ENCODE data around the gene NAPEPLD.
"Not testable (repeated sequence)": the region's sequence is repeated elsewhere in the genome, so short reads cannot be mapped to it uniquely, and the experiment has no call there.

Gene NAPEPLD

GRCh38 chr7:103148994-103149807, at the start of gene NAPEPLD:
Gene NAPEPLD, minus strand, starts transcription at chr7:103149099. Its CDS starts 20,323 bp downstream, at chr7:103128776.
- peak; percentile 68 to 93 for DNase-seq (ENCODE audit: low read depth in 1 of 2, low spot score in 1 of 2)
- no peak for TF ChIP-seq JUND (IDR thresholded peaks at IDR 0.05; ENCODE audit: low read depth)
- in situ Hi-C loops (cut with HindIII; ENCODE audit: low pct_unique_long_range_greater_than_20kb, low sequenced_read_pairs), result no loop called here

GRCh38 chr7:103198079-103198478, 49.2 kb upstream of the NAPEPLD start:
- DNase-seq (ENCODE audit: low read depth in 1 of 2, low spot score in 1 of 2); in situ Hi-C loops (cut with HindIII; ENCODE audit: low pct_unique_long_range_greater_than_20kb, low sequenced_read_pairs): not testable (repeated sequence)

- DNase-seq (ENCODE audit: low read depth in 1 of 2, low spot score in 1 of 2); in situ Hi-C loops (cut with HindIII; ENCODE audit: low pct_unique_long_range_greater_than_20kb, low sequenced_read_pairs): not testable (repeated sequence)
These were observed 46.5 kb upstream of the NAPEPLD start for GRCh38 chr7:103195364-103195763.

- DNase-seq (ENCODE audit: low read depth in 1 of 2, low spot score in 1 of 2); in situ Hi-C loops (cut with HindIII; ENCODE audit: low pct_unique_long_range_greater_than_20kb, low sequenced_read_pairs): not testable (repeated sequence)
These were observed 23.7 kb upstream of the NAPEPLD start for GRCh38 chr7:103172415-103173146.

GRCh38 chr7:103171695-103172414, 23.0 kb upstream of the NAPEPLD start:
- in situ Hi-C loops (cut with HindIII; ENCODE audit: low pct_unique_long_range_greater_than_20kb, low sequenced_read_pairs); DNase-seq (ENCODE audit: low read depth in 1 of 2, low spot score in 1 of 2): not testable (repeated sequence)

- in situ Hi-C loops (cut with HindIII; ENCODE audit: low pct_unique_long_range_greater_than_20kb, low sequenced_read_pairs); DNase-seq (ENCODE audit: low read depth in 1 of 2, low spot score in 1 of 2): not testable (repeated sequence)
These were observed 18.1 kb upstream of the NAPEPLD start for GRCh38 chr7:103166921-103167544.

- in situ Hi-C loops (cut with HindIII; ENCODE audit: low pct_unique_long_range_greater_than_20kb, low sequenced_read_pairs), result not testable (repeated sequence)
These were observed 14.4 kb upstream of the NAPEPLD start for GRCh38 chr7:103163087-103163825.

GRCh38 chr7:103162641-103163040, 13.7 kb upstream of the NAPEPLD start:
- DNase-seq (ENCODE audit: low read depth in 1 of 2, low spot score in 1 of 2); in situ Hi-C loops (cut with HindIII; ENCODE audit: low pct_unique_long_range_greater_than_20kb, low sequenced_read_pairs): not testable (repeated sequence)

More at GRCh38 chr7:103163087-103163825, 14.4 kb upstream of the NAPEPLD start:
- not testable (repeated sequence) for DNase-seq (ENCODE audit: low read depth in 1 of 2, low spot score in 1 of 2)

- DNase-seq (ENCODE audit: low read depth in 1 of 2, low spot score in 1 of 2), result not testable (repeated sequence)
These were observed 13.2 kb upstream of the NAPEPLD start for GRCh38 chr7:103161998-103162616.

GRCh38 chr7:103159072-103159471, 10.2 kb upstream of the NAPEPLD start:
- in situ Hi-C loops (cut with HindIII; ENCODE audit: low pct_unique_long_range_greater_than_20kb, low sequenced_read_pairs), result not testable (repeated sequence)

More at GRCh38 chr7:103161998-103162616, 13.2 kb upstream of the NAPEPLD start:
- in situ Hi-C loops (cut with HindIII; ENCODE audit: low pct_unique_long_range_greater_than_20kb, low sequenced_read_pairs), result not testable (repeated sequence)

GRCh38 chr7:103155331-103156024, 6.6 kb upstream of the NAPEPLD start:
- in situ Hi-C loops (cut with HindIII; ENCODE audit: low pct_unique_long_range_greater_than_20kb, low sequenced_read_pairs), result not testable (repeated sequence)

More at GRCh38 chr7:103159072-103159471, 10.2 kb upstream of the NAPEPLD start:
- DNase-seq (ENCODE audit: low read depth in 1 of 2, low spot score in 1 of 2), result not testable (repeated sequence)

More at GRCh38 chr7:103155331-103156024, 6.6 kb upstream of the NAPEPLD start:
- DNase-seq (ENCODE audit: low read depth in 1 of 2, low spot score in 1 of 2), result not testable (repeated sequence)

All from T47D (cell line).